Germinal center (tissue), 1 donor: Measurements from ENCODE around the gene KATNAL1.

Experiments
- DNase-seq: peaks from one replicate; pipeline ENCODE4 v3.0.0; 2012; ENCODE audit warnings: mixed read lengths, low spot score

KATNAL1 gene

DNA sequence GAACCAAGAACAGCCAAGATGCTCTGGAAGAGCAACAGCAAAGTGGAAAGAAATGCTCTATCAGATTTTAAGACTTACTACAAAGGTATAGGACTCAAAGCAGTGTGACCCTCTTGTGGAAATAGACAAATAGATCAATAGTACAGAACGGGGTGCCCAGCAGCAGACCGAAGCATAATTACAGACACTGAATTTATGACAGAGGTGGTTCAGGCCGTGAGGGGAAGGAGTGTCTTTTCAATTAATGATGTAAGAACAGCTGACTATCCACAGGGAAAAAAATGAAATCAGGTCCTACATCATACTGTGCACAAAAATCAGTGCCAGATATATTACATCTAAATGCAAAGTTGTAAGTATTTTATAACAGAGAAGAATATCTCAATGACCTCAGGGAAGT lies 95.6 kb downstream of the KATNAL1 start:
- DNase-seq: no peak

DNA sequence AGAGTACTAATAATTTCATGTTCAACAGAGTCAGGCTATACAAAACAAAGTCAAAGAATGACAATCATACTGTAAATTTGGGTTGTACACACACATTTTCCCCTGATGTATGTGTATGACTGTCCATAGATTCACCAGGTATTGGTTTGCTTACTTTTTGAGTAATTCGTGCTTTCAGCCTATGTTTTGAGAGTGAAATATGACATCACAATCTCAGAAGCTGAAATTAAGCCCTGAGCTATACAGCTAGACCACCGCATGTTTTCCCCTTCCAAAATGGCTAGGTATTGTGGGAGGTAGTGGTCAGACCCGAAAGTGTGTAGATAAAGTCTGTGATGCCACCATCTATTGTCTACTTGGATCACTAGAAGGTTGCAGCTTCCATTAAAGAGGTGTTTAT lies 102.8 kb downstream of the KATNAL1 start:
- no peak for DNase-seq

DNA sequence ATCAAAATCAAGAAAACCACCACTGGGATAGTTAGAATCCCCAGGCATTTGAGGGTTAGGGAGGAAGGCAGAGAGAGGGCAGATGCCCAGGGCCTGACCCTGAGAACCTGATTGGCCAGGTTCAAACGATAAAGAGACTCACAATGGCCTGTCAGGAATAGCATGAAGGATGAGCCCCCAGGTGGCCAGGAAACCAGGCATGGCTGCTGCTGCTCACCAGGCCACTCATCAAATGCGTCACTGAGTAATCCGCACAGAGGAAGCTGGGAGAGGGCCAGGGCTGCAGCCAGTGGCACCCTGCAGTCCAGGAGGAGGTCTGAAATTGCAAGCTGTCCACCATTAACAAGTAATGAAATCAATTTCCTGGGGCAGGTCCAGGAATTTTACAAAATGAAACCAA lies 111.3 kb downstream of the KATNAL1 start:
- DNase-seq: no peak

DNA sequence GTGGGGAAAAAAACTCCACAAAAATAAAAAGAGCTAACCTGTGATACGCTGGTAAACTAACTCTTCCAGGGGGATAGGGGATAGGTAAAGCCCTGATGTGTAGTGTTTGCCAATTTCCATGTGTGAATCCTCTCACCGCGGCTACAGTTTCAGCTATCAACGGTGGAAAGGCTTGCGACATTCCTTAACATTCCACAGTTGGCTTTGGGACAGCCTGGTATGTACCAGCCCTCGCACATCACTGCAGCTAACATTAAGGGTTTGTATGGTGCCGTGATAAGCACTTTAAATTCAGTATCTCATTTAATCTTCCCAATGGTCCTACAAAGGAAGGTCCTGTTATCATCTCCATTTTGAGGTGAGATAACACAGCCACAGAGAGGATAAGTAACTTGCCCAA lies 112.4 kb downstream of the KATNAL1 start:
- no peak for DNase-seq

DNA sequence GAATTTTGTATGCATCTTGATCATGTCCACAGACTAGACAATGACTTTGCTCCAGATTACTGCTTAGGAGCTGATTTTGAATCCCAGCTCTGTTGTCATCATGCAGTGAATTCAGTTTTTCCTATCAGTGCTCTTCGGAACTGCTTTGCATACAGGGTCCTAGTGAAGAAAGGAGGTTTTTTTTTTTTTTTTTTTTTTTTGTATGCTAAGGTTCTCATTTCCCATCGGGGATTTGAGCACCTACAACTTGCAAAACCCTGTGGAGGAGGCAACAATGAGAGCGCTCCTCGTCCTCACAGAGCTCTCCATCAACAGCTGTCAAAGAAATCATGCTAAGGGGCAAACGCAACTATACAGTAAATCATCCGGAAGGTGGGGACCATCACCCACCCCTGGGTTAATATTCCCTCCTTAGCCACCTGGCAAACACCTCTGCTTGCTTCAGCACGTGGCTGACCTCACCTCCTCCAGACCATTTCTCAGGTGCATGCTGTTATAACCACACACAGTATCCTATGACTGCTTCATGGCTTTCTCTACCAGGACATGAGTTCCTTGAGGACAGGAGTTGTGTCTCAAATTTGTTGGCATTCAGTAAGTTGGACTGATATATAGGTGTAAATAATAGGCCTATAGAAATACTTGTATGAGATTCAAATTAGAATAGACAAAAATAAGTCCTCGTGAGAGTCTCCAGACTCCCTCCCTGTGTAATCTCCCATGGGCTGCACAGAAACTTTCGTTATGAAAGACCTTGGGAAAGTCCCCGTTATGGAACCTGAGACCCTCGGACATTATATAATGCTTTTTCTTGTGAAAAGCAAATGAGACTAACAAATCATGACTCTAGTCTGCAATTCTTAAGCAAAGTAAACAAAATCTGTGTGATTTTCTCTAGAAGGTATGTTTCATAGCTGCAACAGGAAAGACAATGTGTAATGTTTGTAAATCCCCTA lies 113.8 kb downstream of the KATNAL1 start:
- DNase-seq: no peak

DNA sequence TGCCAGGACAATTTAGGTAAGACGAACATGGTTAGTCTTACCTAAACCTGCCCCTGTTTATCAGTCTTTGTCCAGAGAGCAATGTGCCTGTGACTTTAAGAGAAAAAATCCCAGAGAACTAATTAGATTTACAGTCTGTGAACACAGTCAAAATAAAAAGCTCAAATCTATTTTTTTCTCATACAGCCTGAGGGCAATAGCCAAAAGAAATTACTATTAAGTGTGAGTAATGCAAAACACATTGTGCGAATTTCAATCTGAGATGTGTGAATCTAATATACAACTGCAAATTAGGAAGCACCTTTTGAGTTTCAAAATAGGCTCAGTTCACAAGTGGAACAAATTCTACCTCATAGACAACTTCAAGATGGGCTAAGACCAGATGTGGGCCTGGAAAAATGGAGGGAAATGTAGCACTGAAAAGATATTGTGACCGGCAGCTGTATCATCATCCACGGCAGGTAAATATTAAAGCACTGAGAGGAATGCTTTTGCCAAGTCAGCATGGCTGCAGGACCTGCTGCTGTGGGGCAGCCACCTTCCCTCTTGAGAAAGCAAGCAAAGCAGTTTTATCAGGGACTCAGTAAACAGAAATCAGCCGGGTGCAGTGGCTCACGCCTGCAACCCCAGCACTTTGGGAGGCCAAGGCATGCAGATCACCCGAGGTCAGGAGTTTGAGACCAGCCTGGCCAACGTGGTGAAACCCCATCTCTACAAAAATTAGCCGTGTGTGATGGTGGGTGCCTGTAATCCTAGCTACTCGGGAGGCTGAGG lies 114.8 kb downstream of the KATNAL1 start:
- DNase-seq: no peak

DNA sequence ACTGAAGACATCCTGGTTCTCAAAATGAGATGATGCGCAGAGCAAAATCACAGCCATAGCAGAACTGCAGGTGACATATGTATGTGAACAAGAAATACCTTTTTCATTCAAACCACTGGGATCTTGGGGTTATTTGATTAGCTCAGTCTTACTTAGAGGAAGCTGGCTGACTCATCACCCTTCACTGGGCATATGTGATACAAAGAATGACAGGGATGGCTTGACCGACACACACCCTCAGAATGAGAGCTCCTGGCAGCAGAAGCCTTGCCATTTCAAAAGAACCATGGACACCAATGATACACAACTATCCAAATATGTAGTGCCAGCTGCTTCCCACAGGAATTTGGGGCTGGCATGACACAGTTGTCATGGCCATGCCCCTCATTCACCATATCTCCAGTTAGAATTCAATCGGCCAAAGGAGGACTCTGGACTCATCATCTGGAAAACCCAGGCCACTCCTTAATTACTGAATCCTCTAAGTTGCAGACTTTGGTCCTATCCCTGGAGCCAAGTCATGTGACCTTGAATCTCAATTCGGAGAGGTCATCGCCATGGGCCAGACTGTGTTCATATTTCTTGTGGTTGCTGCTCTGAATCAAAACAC lies 115.8 kb downstream of the KATNAL1 start:
- DNase-seq: no peak

DNA sequence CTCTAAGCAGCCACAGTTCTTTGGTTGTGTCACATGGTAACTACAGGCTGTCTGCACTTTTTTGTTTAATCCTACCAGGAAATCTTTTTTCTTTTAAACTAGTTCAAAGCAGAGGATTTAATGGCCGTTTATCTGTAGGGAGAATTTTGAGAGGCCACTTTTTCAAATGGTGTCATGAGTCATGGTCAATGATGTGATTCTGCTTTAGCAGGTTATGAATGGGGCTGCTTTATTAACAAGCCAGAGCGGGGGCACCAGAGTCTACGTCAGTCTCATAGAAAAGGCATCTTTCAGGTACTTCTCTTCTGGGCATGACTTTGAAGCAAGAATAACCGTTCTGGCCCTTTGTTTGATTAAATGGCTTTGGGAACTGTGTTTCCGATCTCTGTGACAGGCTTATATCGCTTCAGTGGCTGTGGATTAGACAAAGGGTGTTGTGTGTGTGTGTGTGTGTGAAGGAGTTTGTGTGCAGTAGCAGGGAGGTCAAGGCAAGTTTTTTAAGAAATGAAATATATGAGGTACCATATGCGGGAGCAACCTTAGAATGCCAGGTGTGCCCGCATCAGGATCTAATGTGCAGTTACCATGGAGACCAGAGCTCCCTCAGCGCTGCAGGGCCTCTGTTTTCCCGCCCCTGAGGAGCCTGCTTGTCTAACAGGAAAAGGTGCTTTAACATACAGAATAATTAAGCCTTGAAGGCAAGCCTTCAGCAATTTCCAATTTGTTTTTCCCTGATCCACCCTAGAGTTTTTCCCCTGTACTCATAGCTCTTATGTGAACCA lies 120.5 kb downstream of the KATNAL1 start:
- DNase-seq: no peak

DNA sequence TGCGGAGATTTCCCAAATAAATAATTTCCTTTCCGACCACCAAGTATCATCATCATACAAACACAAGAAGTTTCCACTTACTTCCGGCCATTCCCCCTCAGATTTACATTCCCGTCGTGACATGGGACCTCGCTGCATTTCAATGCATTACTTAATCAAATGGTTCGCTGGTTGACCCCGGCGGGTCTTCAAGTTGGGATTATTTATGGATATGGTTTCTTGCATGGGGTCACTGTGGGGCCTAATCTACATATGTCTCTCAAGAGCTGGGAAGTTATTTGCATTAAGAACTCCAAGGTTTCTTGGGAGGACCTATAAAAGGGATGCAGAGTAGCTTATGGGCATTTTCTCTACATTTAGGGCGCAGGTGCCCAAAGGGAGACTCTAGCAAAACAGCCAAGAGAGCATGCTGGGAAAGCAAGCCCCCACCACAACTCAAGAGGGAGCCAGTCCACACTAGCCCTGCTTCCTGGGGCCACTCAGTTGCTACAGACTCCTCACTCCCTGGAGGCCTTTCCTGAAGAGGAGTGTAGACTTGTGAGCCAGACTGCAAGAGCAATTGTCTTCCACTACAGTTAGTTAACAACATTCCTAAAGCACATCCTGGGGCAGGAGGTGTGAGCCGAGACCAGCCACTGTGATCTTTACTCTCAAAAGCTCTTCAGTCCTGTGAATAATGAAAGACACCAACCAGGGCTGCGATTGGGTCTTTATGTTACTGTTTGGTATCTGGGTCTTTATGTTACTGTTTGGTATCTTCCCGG lies 125.3 kb downstream of the KATNAL1 start:
- no peak for DNase-seq

DNA sequence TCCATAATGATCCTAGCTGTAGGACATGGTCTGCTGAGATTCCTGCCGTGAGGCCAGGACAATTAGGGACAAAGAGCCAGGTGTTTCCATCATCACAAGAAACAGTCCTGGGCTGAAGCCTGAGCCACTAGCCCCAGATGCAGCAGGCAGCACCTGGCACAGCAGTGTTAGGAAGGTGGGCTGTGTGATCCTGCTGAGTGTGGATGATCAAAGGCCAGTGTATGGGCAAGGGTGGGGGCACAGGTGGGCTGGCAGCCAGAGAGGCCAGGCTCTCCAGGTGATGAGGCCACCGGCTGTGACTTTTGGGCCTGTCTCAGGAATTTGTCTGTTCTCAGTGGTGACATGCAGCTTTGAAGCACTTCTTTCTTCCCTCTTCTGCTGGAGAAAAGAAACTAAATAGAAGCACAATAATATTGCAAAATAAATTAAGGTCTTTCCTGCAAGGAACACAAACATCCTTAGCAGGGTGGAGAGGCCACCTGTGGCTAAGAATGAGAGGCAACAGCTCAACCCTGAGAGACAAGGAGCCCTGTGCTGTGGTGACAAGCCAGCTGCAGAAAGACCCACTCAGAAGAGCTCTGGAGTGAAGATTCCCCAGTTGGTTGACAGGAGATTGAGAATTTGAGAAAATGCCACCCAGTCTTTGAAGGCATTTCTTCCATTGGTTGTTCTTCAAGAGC lies 127.6 kb downstream of the KATNAL1 start:
- DNase-seq: no peak

DNA sequence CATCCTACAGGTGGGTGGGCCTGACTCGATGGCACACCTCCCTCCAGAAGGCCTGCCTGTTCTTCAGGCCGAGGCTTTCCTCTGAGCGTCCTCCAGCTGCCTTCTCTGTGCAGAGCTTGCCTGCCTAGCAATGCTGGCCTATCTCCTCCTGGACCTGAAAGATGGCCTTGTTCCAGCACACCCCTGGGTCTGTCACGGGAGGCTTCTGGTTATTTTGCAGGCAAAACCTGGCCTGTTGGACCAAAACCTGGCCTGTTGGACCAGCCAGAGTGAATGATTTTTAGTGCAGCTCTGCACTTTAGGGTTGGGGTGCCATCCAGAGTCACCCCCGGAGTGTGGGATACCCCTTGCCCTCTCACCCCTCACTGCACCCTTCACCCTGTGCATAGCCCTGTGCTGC lies 128.4 kb downstream of the KATNAL1 start:
- DNase-seq: no peak

DNA sequence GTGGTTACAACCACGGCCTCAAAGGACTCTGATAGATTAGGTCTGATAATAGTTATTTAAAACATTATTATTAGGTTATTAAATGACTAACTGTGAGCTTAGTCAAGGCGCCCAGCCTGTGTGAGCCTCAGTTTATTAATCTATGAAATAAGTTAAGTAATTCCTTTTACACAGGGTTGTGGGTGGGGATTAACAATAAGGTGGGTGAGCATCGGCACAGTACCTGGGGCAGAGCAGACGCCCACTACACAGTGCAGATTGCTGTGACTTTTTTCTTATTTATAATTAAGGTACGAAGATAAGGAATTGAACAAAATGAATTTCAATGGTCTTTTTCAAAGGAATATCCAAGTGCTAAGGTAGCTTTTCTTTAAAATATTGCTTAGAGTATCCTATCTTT lies 132.2 kb downstream of the KATNAL1 start:
- DNase-seq: no peak

DNA sequence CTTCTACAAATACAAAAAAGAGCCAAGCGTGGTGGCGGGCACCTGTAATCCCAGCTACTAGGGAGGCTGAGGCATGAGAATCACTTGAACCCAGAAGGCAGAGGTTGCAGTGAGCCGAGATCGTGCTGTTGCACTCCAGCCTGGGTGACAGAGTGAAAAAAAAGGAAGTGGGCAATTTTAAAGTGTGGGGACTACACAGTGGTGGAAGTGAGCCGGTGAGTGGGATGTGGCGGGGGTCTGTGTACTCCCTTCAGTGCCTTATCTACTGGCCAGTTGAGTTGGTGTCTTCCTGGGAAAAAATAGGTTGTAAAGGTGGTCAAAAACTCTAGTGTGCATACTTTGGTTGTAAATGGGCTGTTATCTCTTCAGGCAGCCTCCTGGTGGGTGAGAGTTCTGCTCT lies 133.1 kb downstream of the KATNAL1 start:
- peak; percentile 32 for DNase-seq

DNA sequence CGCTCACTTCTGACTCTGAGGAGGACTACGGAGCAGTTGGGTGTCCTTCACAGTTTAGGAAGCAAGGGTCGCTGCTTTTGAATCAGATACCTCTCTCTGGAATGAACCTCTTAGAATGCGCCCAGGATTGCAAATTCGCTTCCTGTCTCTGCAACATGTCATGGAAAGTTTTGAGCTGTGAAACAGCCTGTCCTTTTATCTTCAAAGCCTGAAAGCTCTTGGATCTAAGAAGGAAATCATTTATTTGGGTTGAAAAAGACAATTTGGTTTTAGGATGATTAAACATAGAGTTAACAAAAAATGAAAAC lies 134.1 kb downstream of the KATNAL1 start:
- DNase-seq: no peak

DNA sequence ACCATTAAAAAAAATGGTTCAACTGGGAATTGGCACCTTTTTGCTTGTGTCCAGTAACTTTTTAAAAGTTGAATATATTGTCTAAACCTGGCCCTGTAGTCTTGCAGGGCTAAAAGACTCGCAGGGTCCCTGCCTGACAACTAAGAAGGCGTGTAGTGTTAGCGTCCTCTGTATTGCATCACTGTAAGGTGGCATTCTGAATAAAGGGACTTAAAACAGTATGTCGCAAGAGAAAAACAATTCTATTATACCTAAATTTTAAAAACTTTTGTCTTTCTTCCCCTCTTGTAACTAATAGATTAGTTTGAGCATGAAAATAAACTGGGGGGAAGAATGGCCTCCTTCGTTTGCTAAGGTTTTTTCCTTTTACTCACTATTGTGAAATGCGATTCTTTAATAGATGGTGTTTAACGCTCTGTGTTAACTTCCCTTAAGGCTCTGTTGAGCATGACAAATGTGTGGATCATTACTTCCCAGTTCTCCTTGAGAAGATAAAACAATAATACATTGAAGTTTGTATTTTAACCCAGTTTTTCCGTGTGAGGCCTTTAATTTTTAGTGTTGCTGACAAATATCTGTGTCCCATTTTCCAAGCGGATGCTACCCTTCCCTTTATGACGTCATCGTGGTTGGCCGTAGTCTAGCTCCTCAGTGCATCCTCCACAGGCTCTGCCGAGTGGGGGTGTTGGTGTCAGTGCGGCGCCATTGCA lies 134.6 kb downstream of the KATNAL1 start:
- no peak for DNase-seq

DNA sequence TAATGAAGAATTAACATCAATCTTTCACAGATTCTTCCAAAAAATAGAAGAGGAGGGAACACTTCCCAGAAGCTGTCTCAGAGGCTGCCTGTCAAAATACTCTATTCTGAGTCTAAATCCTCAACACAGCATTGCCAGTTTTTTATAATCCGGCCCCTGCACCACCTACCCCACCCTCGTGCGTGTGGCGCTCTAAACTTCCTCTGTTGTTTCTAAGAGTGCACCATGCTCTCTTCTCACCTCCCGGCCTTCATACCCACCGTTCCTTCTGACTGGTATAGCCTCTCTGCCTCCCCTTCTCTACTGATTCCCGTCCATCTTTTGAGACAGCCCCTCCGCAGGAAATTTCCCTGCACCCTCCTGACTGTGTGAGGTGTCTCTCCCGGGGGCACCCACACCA lies 136.8 kb downstream of the KATNAL1 start:
- no peak for DNase-seq

DNA sequence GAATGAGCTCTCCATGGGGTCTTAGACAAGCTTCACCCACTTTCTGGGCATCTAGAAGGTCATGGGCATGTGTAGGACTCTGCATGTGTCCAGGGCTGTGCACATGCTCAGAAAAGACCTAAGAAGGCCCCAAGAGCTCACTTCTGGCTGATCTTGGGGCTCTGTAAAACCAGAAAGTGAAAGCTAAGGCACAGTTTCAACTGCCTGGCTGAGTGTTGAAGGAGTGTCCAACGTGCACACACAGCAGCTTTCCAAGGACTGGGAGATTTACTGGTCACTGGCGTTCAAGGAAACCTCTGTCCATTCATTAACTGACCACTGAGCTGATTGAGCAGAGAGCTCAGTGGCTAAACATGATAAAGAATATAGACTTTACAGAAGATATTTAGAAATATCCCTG lies 137.9 kb downstream of the KATNAL1 start:
- no peak for DNase-seq

DNA sequence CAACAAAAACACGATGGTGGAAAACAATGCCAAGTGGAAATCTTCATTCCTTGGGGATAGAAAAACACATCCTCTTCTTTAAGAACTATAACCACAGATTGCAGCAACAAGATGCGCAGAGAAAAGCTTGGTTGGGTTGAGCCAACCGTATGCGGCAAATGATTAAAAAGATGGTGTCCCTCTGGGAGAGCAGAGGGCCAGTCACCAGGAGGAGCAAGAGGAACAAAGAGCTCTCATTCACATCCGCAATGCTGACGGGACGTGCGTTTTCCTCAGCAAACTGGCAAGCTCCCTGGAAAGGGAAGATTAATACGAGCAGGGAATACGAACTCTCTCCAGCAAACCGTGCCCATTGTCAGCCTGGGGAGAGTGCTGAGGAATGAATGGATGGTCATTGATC lies 141.6 kb downstream of the KATNAL1 start:
- DNase-seq: no peak

DNA sequence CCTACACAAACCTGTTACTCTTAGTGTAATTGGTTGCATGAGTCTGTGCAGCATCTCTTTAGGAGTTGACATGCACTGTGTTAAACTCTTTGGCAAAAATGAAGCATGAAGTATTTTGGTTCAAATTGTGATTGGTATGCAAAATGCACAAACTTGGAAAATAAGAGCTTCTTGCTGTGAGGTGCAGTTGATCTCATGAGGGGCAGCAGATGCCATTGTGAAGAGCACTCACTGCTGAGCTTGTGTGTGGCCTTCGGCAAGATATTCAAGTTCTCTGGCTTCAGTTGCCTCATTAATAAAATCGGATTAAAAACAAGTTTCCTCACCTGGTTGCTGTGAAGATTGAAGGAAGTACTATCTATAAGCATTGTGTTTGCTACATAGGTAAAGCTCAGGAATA lies 142.3 kb downstream of the KATNAL1 start:
- DNase-seq: no peak

DNA sequence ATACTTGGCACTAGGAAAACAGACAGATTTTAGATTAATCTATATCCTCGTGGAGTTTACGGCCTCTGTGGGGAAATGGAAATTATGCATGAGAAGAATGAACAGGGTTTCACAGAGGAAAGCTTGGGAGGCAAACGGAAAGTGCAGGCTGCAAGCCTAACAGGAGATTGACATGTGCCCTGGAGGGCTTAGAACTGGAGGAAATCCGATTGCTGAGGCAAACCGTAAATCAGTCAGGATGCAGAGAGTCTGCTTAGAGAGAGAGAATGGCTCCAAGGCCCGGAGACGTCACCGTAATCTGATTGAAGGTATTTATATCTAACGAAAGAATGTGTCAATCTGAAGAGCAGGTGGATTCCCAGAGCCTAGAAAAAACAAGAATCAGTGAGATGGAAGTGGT lies 143.2 kb downstream of the KATNAL1 start:
- no peak for DNase-seq
